ENCODE data around the gene KLHL10.
A peak's percentile ranks its signal among the peaks of the same experiment; 100 is the strongest.
"Not testable (repeated sequence)": the region's sequence is repeated elsewhere in the genome, so short reads cannot be mapped to it uniquely, and the experiment has no call there.

Gene KLHL10

GRCh38 chr17:41860254-41860931, 22.8 kb downstream of the KLHL10 start:
- no peak for DNase-seq

GRCh38 chr17:41863074-41863848, 25.6 kb downstream of the KLHL10 start:
- DNase-seq, result no peak

GRCh38 chr17:41864498-41864835, 26.8 kb downstream of the KLHL10 start:
- no peak for DNase-seq

DNA sequence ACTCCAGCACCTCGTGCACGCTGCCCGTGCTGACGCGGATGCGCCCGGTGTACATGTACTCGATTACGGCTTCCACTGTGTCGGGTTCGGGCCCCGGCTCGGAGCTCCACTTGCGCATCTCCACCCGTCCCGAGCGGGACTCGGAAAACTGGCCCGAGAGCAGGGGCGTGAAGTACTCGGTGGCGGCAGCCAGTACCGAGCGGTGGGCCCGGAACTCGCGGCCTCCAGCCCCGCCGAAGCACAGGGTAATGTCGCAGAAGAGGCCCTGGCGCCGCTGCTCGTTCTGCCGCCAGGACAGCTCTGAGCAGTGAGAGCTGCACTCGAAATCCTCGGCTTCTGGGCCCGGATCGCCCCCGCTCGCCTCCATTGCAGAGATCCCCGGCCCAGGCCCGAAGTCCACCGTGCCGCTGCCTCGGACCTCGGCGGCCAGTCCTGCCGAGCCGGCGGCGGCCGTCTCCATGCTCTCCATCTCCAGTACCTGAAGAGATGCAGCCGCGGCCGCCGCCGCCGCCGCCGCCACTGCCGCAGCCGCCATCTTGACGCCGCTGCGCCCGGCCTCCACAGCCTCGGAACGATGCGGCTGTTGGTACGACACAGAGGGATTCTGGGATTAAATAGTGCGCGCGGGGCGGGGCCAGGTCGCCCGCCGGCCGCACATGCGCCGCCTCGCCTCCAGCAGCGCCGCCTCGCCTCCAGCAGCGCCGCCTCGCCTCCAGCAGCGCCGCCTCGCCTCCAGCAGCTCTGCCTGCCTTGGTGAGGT, 27.4 kb downstream of the KLHL10 start, which contains the start of gene KLHL11:
TSS of gene KLHL11 (minus strand) at position 588 of the 760 bp plus-strand sequence. CDS start at position 535, 53 bp downstream.
- peak; percentile 73 for DNase-seq

DNA sequence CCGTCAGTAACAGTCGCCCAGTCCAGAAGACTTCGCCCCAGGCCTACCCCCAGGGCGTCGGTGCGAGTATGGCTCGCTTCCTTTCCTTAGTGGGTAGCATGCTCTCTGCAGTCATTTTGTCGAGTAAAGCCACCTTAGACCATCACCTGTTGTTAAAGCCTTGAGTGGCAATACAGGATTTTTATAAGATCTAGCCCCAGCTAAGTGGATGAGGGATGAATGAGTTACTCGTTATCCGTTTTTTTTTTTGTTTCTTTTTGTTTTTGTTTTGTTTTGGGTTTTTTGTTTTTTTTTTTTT, 27.9 kb downstream of the KLHL10 start:
- DNase-seq, result no peak

DNA sequence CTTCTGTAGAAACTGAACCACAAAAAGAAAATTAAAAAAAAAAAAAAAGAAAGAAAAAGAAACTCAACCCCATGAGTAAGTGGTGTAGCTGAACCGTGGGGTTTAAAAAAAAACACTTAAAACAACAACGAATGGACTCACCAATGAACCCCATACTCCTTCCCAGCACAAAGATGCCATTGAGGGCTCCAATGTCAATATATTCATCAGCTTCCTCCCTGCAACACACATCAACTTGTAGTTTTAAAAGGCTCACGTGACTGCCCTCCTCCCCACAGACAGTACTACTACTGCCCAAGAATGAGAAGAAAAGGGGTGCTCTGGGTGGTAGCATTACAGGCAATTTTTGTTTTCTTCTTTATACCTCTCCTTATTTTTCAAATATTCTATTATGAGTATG, 30.9 kb downstream of the KLHL10 start:
- DNase-seq, result no peak

DNA sequence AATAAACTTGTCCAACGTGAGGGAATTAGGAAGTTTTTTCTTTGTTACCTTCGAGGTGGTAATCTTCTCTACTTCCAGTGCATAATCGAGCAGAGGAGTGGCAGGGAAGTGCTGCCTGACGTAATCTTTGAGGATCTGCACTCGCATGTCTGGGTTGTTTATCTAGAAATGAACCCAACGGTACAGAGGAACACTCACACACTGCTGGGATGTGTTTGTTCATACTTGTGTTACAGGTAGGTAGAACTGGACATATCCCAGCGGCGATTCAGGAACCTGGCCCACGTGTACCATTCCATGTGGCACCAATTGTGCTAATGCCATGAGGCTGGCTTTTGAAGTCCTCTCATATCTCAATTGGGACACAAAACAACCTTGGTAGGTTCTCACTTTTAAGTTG, 31.8 kb downstream of the KLHL10 start:
- DNase-seq, result no peak

- no peak for DNase-seq
Measured at GRCh38 chr17:41870097-41870496, 32.5 kb downstream of the KLHL10 start.

DNA sequence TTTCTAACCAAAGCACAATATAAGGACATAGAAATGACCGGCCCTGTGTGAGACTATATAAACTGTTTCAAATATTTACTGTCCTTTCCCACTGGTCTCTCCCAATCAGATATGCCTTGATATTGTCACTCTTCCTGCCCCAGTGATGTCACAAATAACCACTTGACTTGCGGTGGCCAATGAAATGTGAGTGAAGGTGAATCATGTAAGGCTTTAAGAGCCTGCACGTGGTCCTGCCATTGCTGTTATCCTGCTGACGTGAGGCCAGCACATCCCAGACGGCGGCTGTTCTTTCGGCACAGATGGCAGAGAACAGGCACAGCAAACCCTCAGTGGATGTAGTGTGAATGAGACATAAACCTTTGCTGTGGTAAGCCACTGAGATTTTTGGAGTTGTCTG, 33.0 kb downstream of the KLHL10 start:
- DNase-seq, result no peak

- no peak for DNase-seq
Measured at GRCh38 chr17:41871789-41872188, 34.2 kb downstream of the KLHL10 start.

- DNase-seq, result no peak
Measured at GRCh38 chr17:41873559-41874292, 36.1 kb downstream of the KLHL10 start.

- not testable (repeated sequence) for DNase-seq
Measured at GRCh38 chr17:41874293-41874670, 36.7 kb downstream of the KLHL10 start.

DNA sequence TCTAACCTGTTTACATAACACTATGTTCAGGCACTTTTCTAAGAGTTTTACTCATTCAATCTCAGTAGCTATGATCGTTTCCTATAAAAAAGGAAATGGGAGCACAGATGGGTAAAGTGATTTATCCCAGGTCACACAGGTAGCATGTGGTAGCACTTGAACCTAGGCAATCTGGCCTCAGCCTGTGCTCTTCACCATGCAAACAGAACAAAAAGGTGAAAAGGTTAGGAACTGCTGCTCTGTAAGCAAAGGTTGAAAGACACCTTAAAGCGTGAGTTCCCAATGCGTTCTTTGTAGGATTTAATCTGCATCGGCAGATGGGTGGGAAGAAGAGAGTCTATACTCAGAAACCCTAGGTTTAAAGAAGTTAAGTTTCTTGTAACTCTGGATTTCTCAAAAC, 42.5 kb downstream of the KLHL10 start:
- DNase-seq, result no peak

- no peak for DNase-seq
Measured at GRCh38 chr17:41882756-41883155, 45.1 kb downstream of the KLHL10 start.

DNA sequence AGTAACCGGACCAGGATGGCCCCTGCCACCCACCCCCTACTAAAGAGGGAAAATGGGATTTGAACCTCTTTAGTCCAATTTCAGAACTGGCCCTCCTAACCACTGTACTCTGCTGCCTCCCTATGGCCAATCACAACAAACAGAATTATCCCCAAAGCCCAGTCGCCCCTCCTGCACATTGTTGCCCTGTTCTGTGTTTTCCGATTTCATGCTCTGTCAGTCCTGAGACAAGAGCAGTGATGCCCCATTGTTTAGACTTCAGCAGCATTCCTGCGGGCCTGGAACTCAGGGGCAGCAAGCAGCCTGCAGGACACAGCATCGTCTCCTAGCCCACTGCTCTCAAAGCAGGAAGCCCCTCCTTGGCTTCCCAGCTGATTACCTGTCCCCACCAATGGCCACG, 48.1 kb downstream of the KLHL10 start:
- no peak for DNase-seq

GRCh38 chr17:41888332-41888965, 50.8 kb downstream of the KLHL10 start:
- no peak for DNase-seq

GRCh38 chr17:41891135-41892020, 53.8 kb downstream of the KLHL10 start:
- no peak for DNase-seq

DNA sequence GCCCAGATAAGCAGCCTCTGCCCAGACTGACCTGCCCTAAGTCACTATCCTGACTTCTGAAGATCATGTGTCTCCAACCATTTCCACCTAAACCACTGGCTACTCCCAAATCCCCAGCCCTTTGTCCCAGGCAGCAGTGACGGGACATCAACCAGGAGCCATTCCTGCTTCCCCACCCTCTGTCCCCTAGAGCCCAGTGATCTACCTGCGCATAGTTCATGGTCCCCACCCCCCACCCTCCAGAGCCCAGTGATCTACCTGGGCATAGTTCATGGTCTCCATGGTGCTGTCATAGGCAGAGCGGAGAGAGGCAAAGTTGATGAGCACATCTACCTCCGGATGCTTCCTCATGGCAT, 54.4 kb downstream of the KLHL10 start:
- DNase-seq, result no peak

- no peak for DNase-seq
Measured at GRCh38 chr17:41893384-41893783, 55.8 kb downstream of the KLHL10 start.

DNA sequence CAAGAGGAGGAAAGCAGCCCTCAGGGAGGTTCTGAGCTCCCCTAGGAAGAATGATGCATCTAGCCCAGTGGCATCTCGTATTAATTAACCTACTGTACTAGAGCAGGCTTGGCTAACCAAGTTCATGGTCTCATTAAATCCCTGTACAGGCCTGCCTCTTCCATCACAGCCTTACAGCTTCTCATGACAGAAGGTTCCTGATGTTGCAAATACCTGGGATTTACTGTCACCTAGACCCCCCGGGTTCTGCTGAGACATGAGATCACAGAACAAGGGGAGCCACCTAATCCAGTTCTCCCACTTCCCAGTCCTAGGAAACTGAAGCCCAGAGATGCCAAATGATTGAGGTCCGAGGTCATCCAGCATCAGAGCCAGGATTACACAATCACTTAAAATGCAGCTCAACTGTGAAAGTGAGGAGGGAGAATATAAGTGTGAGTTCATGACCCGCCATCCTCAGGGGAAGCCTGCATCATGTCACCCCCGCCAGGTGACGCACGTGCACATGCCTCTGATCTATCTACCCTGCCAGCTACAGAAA, 57.2 kb downstream of the KLHL10 start:
- no peak for DNase-seq

DNA sequence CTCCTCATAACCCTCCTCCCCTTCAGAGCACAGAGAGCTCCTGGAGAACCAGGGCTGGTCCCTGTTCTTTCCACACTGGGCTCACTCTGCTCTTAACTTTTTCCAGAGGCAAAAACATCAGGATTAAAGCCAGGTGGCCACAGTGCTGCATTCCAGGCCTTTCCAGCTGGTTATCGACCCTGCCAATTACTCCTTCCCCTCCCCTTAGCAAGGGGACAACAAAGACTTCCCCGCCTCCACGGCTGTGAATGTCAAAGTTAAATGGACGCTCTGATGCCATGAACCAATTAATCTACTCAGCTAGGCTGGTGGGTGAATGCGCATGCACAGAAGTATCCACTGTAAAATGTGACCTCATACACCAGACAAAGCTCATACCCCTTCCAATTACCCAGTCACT, 58.0 kb downstream of the KLHL10 start:
- DNase-seq, result no peak

DNA sequence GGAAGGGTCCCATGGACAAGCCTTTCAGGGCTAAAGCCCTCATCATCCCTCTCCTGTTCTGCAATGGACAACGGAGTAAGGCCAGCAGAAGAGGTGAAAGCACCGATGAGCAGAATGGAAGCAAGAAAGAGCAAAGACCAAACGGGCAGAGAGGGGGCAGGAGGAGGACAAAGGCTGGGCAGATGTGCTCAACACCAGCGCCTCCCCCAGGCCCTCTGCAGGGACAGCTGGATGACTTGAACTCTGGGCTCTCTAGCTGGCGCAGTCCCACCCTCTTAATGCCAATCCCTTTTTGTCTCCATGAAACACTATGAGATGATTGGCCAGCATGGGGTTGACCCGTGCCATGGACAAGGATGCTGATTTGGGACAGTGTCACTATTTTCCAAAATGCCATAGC, 59.1 kb downstream of the KLHL10 start:
- no peak for DNase-seq
